Activated naive CD8-positive, alpha-beta T cell treated with anti-CD3 and anti-CD28 coated beads for 36 hours (primary cell): ENCODE results near the gene PSAPL1. TPM values are rescaled to one million over a fixed set of nuclear protein-coding genes. Genes with fewer than 3 reads are reported as not detected.

Experiments used
- DNase-seq: peaks from one replicate; pipeline ENCODE4 v3.0.0; 2021
- H3K27ac Mint-ChIP-seq: one replicate; pipeline ENCODE4 v1.8.0; 2022; ENCODE audit warnings: mild to moderate bottlenecking, moderate library complexity, mixed read lengths
- H3K27me3 Mint-ChIP-seq: one replicate; pipeline ENCODE4 v1.8.0; 2022; ENCODE audit warnings: mild to moderate bottlenecking, mixed read lengths
- H3K36me3 Mint-ChIP-seq: one replicate; pipeline ENCODE4 v1.8.0; 2021; ENCODE audit warnings: mild to moderate bottlenecking, mixed read lengths
- H3K4me1 Mint-ChIP-seq: one replicate; pipeline ENCODE4 v1.8.0; 2021; ENCODE audit warnings: mixed read lengths
- H3K4me3 Mint-ChIP-seq: one replicate; pipeline ENCODE4 v1.8.0; 2022; ENCODE audit warnings: mild to moderate bottlenecking, moderate library complexity, mixed read lengths
- H3K9me3 Mint-ChIP-seq: one replicate; pipeline ENCODE4 v1.8.0; 2022; ENCODE audit warnings: mixed read lengths
- total RNA-seq, 2 experiments: library from RNA; stranded (reverse); gene quantifications; one replicate each; pipeline ENCODE4 v1.2.3, GENCODE V29; 2021

Gene PSAPL1
- total RNA-seq, 2 experiments from 2014 or later = not detected

DNA sequence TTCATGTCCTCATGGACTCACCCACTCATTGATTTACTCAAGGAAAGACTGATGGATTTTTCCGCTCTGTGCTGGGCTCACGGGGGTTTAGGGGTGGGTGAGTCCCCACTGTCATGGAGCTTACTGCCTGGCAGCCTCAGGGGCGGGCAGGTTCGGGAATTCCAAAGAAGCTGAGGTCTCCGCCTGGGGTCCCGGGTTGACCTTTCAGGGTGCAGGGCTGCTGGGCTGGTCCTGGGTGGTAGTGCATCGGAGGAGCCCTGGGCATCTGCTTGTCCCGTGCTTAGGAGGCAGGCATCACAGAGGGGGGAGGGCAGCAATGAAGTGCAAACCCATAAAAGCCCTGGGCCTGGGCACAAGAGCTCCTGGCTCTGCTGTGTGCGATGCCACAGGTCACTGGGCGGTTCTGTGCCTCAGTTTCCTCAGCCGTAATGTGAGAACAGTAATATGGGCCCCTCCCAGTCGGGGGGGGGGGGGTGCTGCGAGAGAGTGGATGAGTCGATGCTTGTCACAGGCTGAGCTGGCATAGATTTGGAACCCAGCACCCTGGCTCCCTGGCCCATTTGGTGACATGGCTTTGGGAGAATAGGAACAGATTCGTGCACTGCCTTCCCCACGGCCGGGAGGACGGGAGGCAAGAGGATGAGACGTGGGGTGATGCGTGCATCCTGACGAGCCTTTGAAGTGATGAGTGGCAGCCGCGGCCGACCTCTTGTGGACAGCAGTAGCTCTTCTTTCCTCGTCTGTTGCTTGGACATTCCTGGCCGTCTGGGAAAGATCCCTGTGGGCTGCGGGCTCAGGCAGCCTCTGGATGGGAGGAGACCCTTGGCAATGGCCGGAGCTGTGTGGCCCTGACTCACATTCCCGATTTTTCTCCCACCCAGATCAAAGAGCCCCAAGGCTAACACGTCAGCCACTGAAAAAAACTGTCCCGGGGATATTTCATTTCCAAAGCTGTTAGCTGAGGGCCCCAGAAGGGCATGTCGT is 42.0 kb downstream of the PSAPL1 start:
- no peaks in the 10 kb centered on the region for H3K27me3 Mint-ChIP-seq
- H3K9me3 Mint-ChIP-seq = peaks cover 1% of the 10 kb centered on the region
- no peak for DNase-seq
- H3K27ac Mint-ChIP-seq = no peak overlapping the region
- H3K36me3 Mint-ChIP-seq = no peaks in the 10 kb centered on the region
- H3K4me1 Mint-ChIP-seq = no peaks in the 10 kb centered on the region
- no peak overlapping the region for H3K4me3 Mint-ChIP-seq

DNA sequence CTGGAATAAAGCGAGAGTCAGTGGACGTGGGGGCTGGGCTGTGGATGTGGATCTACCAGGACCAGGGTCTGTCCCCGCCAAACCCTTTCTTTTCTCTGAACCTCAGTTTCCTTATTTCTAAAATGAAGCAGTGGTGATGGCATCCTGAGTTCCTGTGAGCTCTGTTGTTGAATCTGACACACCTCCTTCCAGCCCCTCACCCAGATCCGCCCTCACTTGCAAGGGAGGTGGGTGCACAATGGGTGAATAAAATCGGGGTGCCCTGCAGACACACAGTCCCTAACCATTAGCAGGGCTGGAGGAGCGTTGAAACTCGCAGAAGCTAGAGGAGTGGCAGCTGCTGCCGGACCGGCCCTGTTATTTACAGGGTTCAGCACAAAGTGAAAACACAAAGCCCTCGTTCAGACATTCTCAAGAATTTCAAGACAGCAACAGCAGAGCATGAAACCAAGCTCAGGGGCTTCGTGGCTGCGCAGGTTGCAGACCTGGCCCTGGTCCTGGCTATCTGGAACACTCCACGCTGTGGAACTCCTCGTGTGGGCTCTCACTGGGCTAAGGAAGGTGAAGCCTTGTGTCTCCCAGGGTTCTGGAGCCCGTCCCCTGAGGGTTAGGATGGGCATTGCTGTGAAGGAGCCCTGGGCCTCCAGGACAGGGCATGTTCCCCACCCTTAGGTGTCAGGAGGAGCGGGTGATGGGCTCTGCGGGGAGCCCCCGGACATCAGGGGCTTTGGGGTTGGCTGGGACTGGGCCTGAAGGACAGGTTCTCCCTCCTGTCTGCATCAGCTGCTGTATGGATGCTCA is 42.9 kb downstream of the PSAPL1 start:
- H3K27ac Mint-ChIP-seq = no peak overlapping the region
- H3K4me3 Mint-ChIP-seq = no peak overlapping the region
- H3K9me3 Mint-ChIP-seq = peaks cover 7% of the 10 kb centered on the region
- H3K27me3 Mint-ChIP-seq = no peaks in the 10 kb centered on the region
- no peaks in the 10 kb centered on the region for H3K4me1 Mint-ChIP-seq
- no peaks in the 10 kb centered on the region for H3K36me3 Mint-ChIP-seq
- DNase-seq = no peak

DNA sequence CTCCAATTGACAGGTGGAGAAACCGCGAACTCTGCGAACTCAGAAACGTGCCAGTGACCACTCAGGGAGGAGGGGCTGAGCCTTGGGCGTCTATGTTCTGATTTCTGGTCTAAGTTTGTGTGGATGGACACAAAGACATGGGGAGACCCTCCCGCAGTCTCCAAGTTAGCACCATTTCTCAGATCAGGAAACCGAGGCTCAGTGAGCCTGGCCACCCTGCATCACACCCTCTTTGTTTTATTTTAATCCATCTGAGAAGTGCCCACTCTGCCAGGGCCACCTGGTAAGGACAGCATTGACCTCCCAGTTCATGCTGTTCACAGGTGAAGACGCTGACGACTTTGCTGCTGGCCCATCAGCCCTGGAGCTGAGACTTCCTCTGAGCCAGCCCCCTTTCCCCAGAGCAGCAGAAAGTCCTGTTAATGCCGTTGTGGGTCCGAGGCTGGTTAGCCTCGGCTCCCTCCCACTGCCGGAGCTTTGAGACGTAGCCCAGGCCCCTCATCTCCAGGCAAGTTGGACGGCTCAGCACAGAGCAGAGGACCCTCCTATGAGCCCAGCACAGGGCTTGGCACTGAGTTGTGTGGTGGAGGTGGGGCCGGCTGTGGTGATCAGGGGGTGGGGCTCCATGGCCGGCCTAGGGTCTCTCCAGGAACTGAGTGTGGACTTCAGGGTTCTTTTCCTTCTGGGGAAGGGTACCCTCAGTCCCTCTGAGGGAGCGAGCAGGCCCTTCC is 43.7 kb downstream of the PSAPL1 start:
- no peaks in the 10 kb centered on the region for H3K36me3 Mint-ChIP-seq
- peaks cover 7% of the 10 kb centered on the region for H3K9me3 Mint-ChIP-seq
- no peaks in the 10 kb centered on the region for H3K27me3 Mint-ChIP-seq
- H3K4me3 Mint-ChIP-seq = no peak overlapping the region
- DNase-seq = no peak
- no peak overlapping the region for H3K27ac Mint-ChIP-seq
- no peaks in the 10 kb centered on the region for H3K4me1 Mint-ChIP-seq

DNA sequence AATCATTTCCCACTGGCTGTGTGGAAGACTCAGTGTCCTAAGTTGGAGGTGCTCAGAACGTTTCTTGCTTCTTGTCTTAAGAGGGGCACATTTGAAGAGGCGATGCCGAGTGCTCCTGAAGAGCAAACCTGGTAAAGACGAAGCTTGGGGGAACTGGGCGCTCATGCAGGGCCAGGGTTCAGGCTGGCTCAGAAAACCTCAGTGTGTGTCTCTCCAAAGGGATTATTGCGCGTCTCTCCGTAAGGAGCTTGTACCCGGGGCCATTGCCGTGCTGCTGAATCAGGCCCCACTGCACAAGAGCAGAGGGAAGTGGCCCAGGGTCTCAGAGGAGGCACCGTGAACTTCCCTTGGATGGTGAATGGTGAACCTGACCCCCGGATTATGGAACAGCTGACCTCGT is 44.4 kb downstream of the PSAPL1 start:
- Mint-ChIP-seq H3K27ac (no peak overlapping the region), H3K36me3 (no peaks in the 10 kb centered on the region), H3K4me3 (no peak overlapping the region), H3K9me3 (peaks cover 7% of the 10 kb centered on the region), H3K27me3 (no peaks in the 10 kb centered on the region), H3K4me1 (no peaks in the 10 kb centered on the region)
- no peak for DNase-seq

DNA sequence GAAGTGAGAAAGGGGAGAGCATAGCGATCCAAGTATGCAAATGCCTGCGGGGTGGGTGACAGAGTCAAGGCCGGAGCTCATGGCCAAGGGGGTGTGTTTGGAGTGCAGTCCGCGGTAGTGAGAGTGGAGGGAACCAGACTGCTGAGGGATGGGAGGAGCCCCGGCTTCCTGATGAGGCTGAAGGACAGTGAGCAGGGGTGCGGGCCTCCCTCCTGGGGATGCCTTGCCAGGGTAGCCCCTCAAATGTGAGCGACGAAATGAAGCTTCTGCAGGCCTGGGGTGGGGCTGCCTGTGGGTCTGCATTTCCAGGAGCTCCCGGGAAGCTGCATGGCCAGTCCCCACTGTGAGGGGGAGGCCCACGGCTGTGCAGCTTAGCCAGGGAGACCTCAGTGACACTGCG is 45.0 kb downstream of the PSAPL1 start:
- Mint-ChIP-seq H3K4me3 (no peak overlapping the region), H3K36me3 (no peaks in the 10 kb centered on the region), H3K9me3 (peaks cover 7% of the 10 kb centered on the region), H3K27me3 (no peaks in the 10 kb centered on the region), H3K4me1 (no peaks in the 10 kb centered on the region), H3K27ac (no peak overlapping the region)
- no peak for DNase-seq

DNA sequence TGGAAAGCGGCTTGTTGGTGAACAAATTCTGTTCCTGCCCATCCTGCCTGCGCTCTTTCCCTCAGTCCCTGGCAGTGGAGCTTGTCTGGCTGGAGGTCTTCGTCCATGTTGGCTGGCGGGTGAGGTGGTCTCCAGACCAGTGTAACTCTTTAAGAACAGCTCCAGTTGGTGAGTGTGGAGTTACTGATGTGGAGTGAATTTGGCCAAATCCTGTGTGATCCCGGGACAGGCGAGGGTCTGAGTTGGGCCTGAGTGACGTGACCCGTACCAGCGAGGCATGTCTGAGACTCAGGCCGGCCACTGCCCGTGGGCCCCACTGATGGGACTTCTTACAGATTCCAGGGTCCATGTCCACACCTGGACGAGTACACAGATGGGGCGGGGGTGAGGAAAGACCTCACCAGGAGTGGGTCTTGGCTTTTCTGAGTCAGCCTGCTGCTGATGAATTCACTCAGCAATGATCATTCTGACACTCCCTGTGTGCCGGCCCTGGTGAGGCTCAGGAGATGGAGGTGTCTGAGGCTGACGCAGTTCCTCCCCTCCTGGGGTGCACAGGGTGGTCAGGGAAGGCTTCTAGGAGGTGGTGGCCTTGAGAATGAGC is 45.5 kb downstream of the PSAPL1 start:
- Mint-ChIP-seq H3K36me3 (no peaks in the 10 kb centered on the region), H3K9me3 (peaks cover 7% of the 10 kb centered on the region), H3K27ac (no peak overlapping the region)

DNA sequence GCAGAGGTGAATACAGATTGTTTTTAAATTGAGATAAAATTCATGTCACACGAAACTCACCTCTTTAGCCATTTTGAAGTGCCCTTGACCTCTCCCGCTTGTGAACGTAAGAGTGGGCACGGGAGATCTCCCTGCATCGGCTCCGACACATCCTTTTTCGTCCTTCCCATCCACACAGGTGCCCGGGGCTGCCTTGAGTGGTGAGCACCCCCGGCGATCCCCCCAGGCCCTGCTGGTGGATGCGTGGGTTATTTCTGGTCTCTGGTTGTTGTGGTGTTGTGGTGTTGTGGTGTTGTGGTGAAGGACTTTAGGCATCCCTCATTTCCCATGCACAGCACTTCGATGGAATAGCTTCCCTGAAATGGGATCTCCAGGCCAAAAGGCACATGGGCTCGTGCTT is 46.1 kb downstream of the PSAPL1 start:
- no peak for DNase-seq
- Mint-ChIP-seq H3K4me1 (no peaks in the 10 kb centered on the region), H3K27ac (no peak overlapping the region), H3K36me3 (no peaks in the 10 kb centered on the region), H3K27me3 (no peaks in the 10 kb centered on the region), H3K4me3 (no peak overlapping the region), H3K9me3 (peaks cover 7% of the 10 kb centered on the region)

More for the DNA sequence above, 45.5 kb downstream of the PSAPL1 start:
- no peak for DNase-seq
- no peak overlapping the region for H3K4me3 Mint-ChIP-seq
- no peaks in the 10 kb centered on the region for H3K4me1 Mint-ChIP-seq
- no peaks in the 10 kb centered on the region for H3K27me3 Mint-ChIP-seq

DNA sequence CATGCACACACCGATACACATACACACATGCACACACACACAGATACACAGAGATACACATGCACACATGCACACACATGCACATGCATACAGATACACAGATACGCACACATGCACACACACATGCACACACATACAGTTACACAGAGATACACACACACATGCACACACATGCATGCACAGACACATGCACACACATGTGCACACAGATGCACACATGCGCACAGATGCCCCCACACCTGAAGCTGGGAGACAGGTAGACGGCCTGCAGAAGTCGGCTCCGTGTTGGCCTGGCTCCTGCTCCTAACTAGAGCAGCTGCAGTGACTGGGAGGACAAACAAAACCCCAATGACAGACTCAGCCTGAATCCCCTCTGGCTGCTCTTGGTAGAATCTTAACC is 46.8 kb downstream of the PSAPL1 start:
- DNase-seq = no peak
- Mint-ChIP-seq H3K27ac (no peak overlapping the region), H3K27me3 (no peaks in the 10 kb centered on the region), H3K36me3 (no peaks in the 10 kb centered on the region), H3K4me1 (no peaks in the 10 kb centered on the region), H3K4me3 (no peak overlapping the region), H3K9me3 (peaks cover 7% of the 10 kb centered on the region)

DNA sequence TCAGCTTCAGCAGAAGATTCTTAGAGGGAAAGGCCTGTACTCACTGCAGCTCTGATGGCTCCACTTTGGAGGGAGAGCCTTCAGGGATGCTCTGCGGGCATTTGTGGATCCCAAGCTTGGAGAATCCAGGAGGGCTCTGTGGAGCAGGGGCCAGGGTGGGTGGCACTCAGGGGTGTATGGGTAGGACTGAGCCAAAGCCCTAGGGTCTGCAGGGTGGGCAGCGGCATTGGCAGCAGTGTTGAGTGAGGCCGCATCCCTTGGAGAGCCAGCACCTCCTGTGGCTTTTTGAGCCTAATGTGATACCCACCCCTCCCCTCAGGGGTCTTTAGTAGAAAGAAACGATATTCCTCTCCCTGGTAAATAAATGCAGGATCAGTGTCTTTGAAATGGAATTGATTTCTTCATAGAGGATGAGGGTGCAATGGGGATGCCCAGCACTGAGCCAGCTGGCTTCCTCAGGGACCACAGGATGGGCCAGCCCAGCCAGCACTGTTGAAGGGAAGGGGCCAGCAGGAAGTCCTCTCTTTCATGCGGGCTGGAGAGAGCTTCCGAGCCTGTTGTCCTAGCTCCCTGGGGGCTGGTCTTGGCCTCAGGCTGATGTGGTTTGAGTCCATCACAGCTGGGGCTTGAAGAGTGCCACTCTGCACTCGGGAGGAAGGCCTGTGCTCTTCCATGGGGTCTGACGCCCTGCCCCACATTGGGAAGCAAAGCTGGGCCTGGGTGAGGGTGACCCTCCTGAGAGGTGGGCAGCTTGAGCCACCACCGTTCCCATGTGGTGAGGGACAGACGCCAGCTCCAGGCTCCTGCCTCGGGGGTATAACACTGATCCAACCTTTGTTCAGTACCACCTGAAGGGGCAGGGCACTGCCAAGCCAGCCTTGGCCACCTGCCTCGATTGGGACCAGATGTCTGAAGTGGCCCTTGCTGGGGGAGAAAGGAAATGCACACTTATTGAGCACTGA is 49.5 kb downstream of the PSAPL1 start:
- Mint-ChIP-seq H3K27me3 (peaks cover 3% of the 10 kb centered on the region), H3K4me1 (no peaks in the 10 kb centered on the region), H3K36me3 (no peaks in the 10 kb centered on the region), H3K9me3 (peaks cover 7% of the 10 kb centered on the region), H3K4me3 (no peak overlapping the region), H3K27ac (no peak overlapping the region)
- DNase-seq = no peak

DNA sequence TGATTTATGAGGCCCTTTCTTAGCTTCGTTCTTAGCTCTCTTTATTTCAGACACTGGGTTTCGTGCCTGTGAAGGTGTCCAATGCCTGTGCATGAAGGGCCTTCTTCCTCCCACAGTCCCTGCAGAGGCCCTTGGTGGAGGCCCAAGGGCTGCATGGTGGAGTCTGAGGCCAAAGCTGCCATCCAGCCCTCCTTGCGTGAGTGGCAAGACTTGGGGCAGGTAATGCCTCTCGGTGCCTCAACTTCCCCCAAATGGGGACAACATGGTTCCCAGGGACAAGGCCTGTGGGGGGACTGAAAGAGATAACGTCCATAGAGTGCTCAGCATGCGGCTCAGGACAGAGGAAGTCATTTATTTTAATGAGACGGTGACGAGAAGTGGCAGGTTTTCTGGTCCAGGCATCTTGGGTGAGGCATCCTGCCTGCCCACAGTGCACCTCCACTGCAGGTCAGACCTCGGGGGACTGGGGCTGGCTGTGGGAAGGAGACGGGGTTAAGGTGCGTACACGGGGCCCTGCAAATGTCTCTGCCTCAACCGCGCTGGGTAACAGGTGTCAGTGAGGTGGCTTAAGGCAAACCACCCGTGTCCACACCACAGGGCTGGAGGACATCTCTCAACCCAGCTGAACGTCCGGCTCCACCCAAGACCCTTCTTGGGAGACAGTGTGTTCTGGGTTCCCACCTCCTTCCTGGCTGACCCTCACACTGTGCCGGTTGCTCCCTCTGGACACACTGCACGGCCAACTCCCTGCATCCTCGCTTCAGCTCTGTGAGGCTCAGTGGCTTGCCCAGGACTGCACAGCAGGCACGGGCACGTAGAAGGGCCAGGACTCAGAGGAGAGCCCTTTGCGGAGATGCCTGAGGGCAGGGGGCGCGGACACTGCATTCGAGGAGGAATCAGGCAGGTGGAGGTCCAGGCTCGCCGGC is 50.5 kb downstream of the PSAPL1 start:
- no peak for DNase-seq

DNA sequence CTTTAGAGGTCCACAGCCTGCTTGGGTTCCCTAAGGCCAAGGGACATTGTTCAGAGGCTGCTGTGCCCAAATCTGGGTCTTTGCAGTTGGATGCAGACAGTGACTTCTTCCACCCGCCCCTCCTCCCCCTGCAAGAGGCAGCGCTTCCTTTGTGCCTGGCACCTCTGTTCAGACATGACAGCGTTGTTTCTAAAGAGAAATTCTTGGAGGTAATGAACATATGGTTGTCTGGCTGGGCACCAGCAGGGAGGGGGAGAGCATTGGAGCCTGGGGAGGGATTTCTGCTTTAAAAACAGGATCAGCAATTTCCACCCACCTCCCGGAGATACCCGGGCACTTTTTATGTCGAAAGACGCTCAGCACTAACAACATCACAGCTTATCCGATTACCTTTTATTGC is 51.5 kb downstream of the PSAPL1 start:
- Mint-ChIP-seq H3K36me3 (no peaks in the 10 kb centered on the region), H3K4me1 (no peaks in the 10 kb centered on the region), H3K27me3 (peaks cover 4% of the 10 kb centered on the region), H3K9me3 (peaks cover 7% of the 10 kb centered on the region), H3K4me3 (no peak overlapping the region), H3K27ac (no peak overlapping the region)
- no peak for DNase-seq

More for the DNA sequence above, 50.5 kb downstream of the PSAPL1 start:
- no peaks in the 10 kb centered on the region for H3K4me1 Mint-ChIP-seq
- H3K4me3 Mint-ChIP-seq = no peak overlapping the region
- H3K36me3 Mint-ChIP-seq = no peaks in the 10 kb centered on the region
- no peak overlapping the region for H3K27ac Mint-ChIP-seq
- H3K9me3 Mint-ChIP-seq = peaks cover 7% of the 10 kb centered on the region
- peaks cover 3% of the 10 kb centered on the region for H3K27me3 Mint-ChIP-seq

DNA sequence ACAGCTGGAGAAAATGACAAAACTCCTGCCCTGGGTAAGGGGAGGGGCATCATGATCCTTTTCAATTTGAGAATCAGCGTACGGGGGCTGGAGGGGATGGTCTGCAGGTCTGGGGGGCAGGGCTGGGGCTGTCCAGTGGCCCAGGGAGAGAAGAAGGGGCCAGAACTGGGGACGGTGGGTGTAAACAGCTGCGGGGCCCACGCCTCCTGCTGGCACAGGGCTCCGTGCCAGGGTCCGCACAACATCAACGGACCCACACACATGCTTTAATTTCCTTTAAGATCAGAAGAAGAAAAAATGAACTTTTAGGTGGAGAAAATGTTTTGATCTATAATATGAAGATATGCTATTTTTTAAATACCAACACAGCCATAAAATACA is 52.1 kb downstream of the PSAPL1 start:
- Mint-ChIP-seq H3K27ac (no peak overlapping the region), H3K9me3 (peaks cover 5% of the 10 kb centered on the region), H3K4me1 (no peaks in the 10 kb centered on the region), H3K27me3 (peaks cover 10% of the 10 kb centered on the region), H3K4me3 (no peak overlapping the region), H3K36me3 (no peaks in the 10 kb centered on the region)
- DNase-seq = no peak
